AG04450 (cell line): ENCODE measurements around the gene PRM3. TPM values are rescaled to one million over a fixed set of nuclear protein-coding genes. Genes with fewer than 3 reads are reported as not detected.

ENCODE experiments used
- CTCF ChIA-PET: fragments of 300-600, 350-600 bp; formaldehyde crosslinking; extraction: SDS; loops from one replicate; lab custom pipeline; 2022; ENCODE audit warnings: antibody characterized with exemption, inconsistent platforms; lab: Charles Lee
- POLR2A ChIA-PET: fragments of 350-600 bp; formaldehyde crosslinking; extraction: SDS; loops from one replicate; lab custom pipeline; 2021; ENCODE audit warnings: antibody characterized with exemption, inconsistent platforms; lab: Yijun Ruan, JAX
- DNase-seq: peaks from one replicate; pipeline ENCODE4 v3.0.0-alpha.2; 2011; ENCODE audit warnings: low read depth, low spot score
- H3K27ac ChIP-seq: one replicate; pipeline ENCODE4 v1.5.1; 2012; ENCODE audit warnings: low read depth, low read length, control low read depth
- H3K27me3 ChIP-seq: one replicate; pipeline ENCODE4 v1.6.0; 2012; ENCODE audit warnings: low read length; ENCODE audit not compliant: control insufficient read depth, insufficient read depth
- H3K4me3 ChIP-seq: 2 replicates; pipeline ENCODE4 v1.5.1; 2011; ENCODE audit warnings: mild to moderate bottlenecking, low read depth, low read length, control low read depth
- H3K9me3 ChIP-seq: 2 replicates; pipeline ENCODE4 v1.5.1; 2012; ENCODE audit warnings: low read length; ENCODE audit not compliant: control insufficient read depth, insufficient read depth
- polyA minus RNA-seq: library from RNA; depleted of rRNA, polyadenylated mRNA; stranded (reverse); fragments of >200 nt; gene quantifications from 2 replicates; pipeline ENCODE4 v1.2.3, GENCODE V29; 2011; rRNA and poly(A)+ RNA removed
- polyA plus RNA-seq: library from polyadenylated mRNA; depleted of rRNA; stranded (reverse); fragments of >200 nt; gene quantifications from 2 replicates; pipeline ENCODE4 v1.2.3, GENCODE V29; 2011; rRNA removed
- TF ChIP-seq, protein P1 (sequence below): IDR thresholded peaks from 2 replicates; pipeline ENCODE4 v1.5.1; 2011; ENCODE audit warnings: low read depth, low read length, control low read depth, inconsistent platforms

Gene PRM3, protein sequence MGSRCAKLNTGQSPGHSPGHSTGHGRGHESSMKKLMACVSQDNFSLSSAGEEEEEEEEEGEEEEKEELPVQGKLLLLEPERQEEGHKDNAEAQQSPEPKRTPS
- polyA plus RNA-seq = not detected in 2 replicates
- not detected in 2 replicates for polyA minus RNA-seq

- POLR2A ChIA-PET = interaction anchor here (0.6 kb wide), 1 partner anchor 160 kb away, joined by 3 read pairs; no protein-coding TSS in a partner anchor
- H3K27me3 ChIP-seq = peaks cover 19% of the 10 kb centered on the region
- DNase-seq = no peak
- TF ChIP-seq, protein P1, sequence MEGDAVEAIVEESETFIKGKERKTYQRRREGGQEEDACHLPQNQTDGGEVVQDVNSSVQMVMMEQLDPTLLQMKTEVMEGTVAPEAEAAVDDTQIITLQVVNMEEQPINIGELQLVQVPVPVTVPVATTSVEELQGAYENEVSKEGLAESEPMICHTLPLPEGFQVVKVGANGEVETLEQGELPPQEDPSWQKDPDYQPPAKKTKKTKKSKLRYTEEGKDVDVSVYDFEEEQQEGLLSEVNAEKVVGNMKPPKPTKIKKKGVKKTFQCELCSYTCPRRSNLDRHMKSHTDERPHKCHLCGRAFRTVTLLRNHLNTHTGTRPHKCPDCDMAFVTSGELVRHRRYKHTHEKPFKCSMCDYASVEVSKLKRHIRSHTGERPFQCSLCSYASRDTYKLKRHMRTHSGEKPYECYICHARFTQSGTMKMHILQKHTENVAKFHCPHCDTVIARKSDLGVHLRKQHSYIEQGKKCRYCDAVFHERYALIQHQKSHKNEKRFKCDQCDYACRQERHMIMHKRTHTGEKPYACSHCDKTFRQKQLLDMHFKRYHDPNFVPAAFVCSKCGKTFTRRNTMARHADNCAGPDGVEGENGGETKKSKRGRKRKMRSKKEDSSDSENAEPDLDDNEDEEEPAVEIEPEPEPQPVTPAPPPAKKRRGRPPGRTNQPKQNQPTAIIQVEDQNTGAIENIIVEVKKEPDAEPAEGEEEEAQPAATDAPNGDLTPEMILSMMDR = no peak
- H3K27ac ChIP-seq = no peak within 1 kb of the TSS
- H3K9me3 ChIP-seq = peaks cover 3% of the 10 kb centered on the region; the same call in 1 of the 2 replicates
- CTCF ChIA-PET = interaction anchor here (1.1 to 3.3 kb wide), 2 partner anchors 16 to 123 kb away, joined by 3 to 14 read pairs; partner anchors contain the start of gene SOCS1
- no peak within 1 kb of the TSS for H3K4me3 ChIP-seq
Measured at GRCh38 chr16:11272921-11273720, at the start of gene PRM3. PRM3 (minus strand) TSS chr16:11273629; CDS start chr16:11273595, 34 bp downstream.

DNA sequence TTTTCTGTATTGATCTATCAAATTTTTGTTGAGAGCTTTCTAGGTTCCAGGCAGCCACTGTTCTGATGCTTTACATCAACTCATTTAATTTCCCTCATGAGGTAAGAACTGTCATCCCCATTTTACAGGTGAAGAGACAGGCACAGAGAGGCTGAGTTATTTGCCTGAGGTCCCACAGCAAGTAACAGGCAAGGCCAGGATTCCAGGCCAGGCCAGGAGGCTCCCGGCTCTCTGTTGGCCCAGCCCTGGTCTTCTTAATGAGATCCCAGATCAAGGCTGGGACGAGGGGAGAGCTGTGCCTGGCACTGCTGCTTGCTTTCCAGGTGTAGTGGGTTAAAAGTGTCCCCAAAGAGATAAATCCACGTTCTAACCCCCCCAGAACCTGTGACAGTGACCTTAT lies 49.4 kb upstream of the PRM3 start:
- Histone ChIP-seq H3K9me3 (peaks cover 7% of the 10 kb centered on the region), H3K27me3 (no peaks in the 10 kb centered on the region), H3K4me3 (no peak overlapping the region), H3K27ac (no peak overlapping the region)
- ChIA-PET POLR2A (no interaction called here), CTCF (no interaction called here)
- TF ChIP-seq, protein P1 = no peak
- no peak for DNase-seq

DNA sequence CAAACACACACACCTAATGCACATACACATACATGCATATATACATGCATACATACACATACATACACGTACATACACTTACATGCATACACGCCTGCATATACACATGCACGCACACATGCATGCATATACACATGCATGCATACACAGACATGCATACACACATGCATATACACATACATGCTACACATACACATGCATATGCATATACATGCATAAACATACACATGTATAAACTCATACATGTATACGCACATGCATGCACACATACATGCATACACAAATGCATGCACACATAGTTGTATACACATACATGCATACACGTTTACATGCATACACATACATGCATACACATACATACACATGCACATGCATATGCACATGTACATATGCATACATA lies 48.2 kb upstream of the PRM3 start:
- TF ChIP-seq, protein P1 = no peak
- Histone ChIP-seq H3K9me3 (no peaks in the 10 kb centered on the region; the same call in 1 of the 2 replicates), H3K27ac (no peak overlapping the region), H3K4me3 (no peak overlapping the region), H3K27me3 (no peaks in the 10 kb centered on the region)
- no peak for DNase-seq
- POLR2A ChIA-PET = no interaction called here
- CTCF ChIA-PET = no interaction called here

- H3K4me3 ChIP-seq = no peak overlapping the region
- DNase-seq = no peak
- ChIA-PET CTCF (no interaction called here), POLR2A (no interaction called here)
- no peak overlapping the region for H3K27ac ChIP-seq
- H3K27me3 ChIP-seq = no peaks in the 10 kb centered on the region
- no peaks in the 10 kb centered on the region; the same call in 1 of the 2 replicates for H3K9me3 ChIP-seq
- TF ChIP-seq, protein P1 = no peak
Measured at GRCh38 chr16:11320170-11320569, 46.7 kb upstream of the PRM3 start.
